IMR-90 (cell line): ENCODE data around the gene ANKRD52. TPM values are rescaled to one million over a fixed set of nuclear protein-coding genes. Genes with fewer than 3 reads are reported as not detected.

Source experiments
- ATAC-seq: fragments of 200-7000 bp; cut with Tn5 transposase; 2 replicates; pipeline ENCODE4 v1.9.1; 2020; ENCODE audit warnings: low read depth, mild to moderate bottlenecking, moderate library complexity
- BruUV-seq: library from RNA; stranded (reverse); fragments of 400-500 nt; replicated peaks from 2 replicates; lab custom pipeline; 2021; lab: Mats Ljungman, UMichigan
- CTCF ChIA-PET: fragments of 300-600 bp; formaldehyde crosslinking; extraction: SDS; loops from one replicate; lab custom pipeline; 2021; ENCODE audit warnings: antibody characterized with exemption; lab: Yijun Ruan, JAX
- POLR2A ChIA-PET: fragments of 300-600 bp; sonication (Branson Sonifier 250); formaldehyde crosslinking; loops from one replicate; lab custom pipeline; 2022; ENCODE audit warnings: antibody characterized with exemption; ENCODE audit not compliant: unreplicated experiment; lab: Charles Lee
- DNase-seq: peaks from one replicate; pipeline ENCODE4 v3.0.0; 2013
- H2AFZ ChIP-seq: replicated peaks from 2 replicates; pipeline ENCODE3; 2013; ENCODE audit warnings: low read length, mild to moderate bottlenecking; ENCODE audit not compliant: poor library complexity
- H2AK5ac ChIP-seq: 2 replicates; pipeline ENCODE4 v1.6.1; 2013; ENCODE audit warnings: low read depth, low read length, inconsistent platforms
- H2AK9ac ChIP-seq: replicated peaks from 2 replicates; pipeline ENCODE3; 2013; ENCODE audit warnings: mild to moderate bottlenecking, low read depth, low read length, moderate library complexity; ENCODE audit not compliant: poor library complexity
- H2BK120ac ChIP-seq: 2 replicates; pipeline ENCODE4 v1.6.1; 2013; ENCODE audit warnings: low read depth, low read length, inconsistent platforms
- H2BK15ac ChIP-seq: 3 replicates; pipeline ENCODE4 v1.6.1; 2013; ENCODE audit warnings: low read depth, low read length, inconsistent platforms
- H2BK20ac ChIP-seq: 2 replicates; pipeline ENCODE4 v1.6.1; 2013; ENCODE audit warnings: low read depth, mild to moderate bottlenecking, inconsistent platforms, low read length, moderate library complexity
- H2BK5ac ChIP-seq: 2 replicates; pipeline ENCODE4 v1.6.1; 2013; ENCODE audit warnings: mild to moderate bottlenecking, low read depth, low read length, inconsistent platforms; ENCODE audit not compliant: poor library complexity, severe bottlenecking
- H3K14ac ChIP-seq: replicated peaks from 2 replicates; pipeline ENCODE4 v1.6.1; 2013; ENCODE audit warnings: low read depth, low read length, inconsistent platforms
- H3K18ac ChIP-seq: 2 replicates; pipeline ENCODE4 v1.6.1; 2013; ENCODE audit warnings: low read depth, low read length, control low read depth
- H3K23ac ChIP-seq: 2 replicates; pipeline ENCODE4 v1.6.1; 2013; ENCODE audit warnings: low read depth, low read length, inconsistent platforms
- H3K27ac ChIP-seq: 2 replicates; pipeline ENCODE4 v1.5.1; 2013; ENCODE audit warnings: mild to moderate bottlenecking, control low read depth, low read length; ENCODE audit not compliant: insufficient read depth
- H3K27me3 ChIP-seq: 2 replicates; pipeline ENCODE4 v1.6.1; 2013; ENCODE audit warnings: low read length; ENCODE audit not compliant: control insufficient read depth, insufficient read depth
- H3K36me3 ChIP-seq: 2 replicates; pipeline ENCODE4 v1.6.1; 2013; ENCODE audit warnings: low read length, mixed read lengths; ENCODE audit not compliant: control insufficient read depth, insufficient read depth
- H3K4ac ChIP-seq: 2 replicates; pipeline ENCODE4 v1.6.1; 2013; ENCODE audit warnings: low read depth, low read length, inconsistent platforms
- H3K4me1 ChIP-seq: 2 replicates; pipeline ENCODE4 v1.6.1; 2013; ENCODE audit warnings: low read length, mixed read lengths; ENCODE audit not compliant: control insufficient read depth, insufficient read depth
- H3K4me2 ChIP-seq: 2 replicates; pipeline ENCODE4 v1.6.1; 2013; ENCODE audit warnings: low read depth, mild to moderate bottlenecking, control low read depth, low read length, moderate library complexity
- H3K4me3 ChIP-seq: 2 replicates; pipeline ENCODE4 v1.5.1; 2013; ENCODE audit warnings: low read depth, mild to moderate bottlenecking, control low read depth, low read length, moderate library complexity; ENCODE audit not compliant: insufficient read depth
- H3K56ac ChIP-seq: 2 replicates; pipeline ENCODE4 v1.6.1; 2013; ENCODE audit warnings: low read length, inconsistent platforms; ENCODE audit not compliant: insufficient read depth; ENCODE audit errors: extremely low read depth
- H3K79me1 ChIP-seq, 2 experiments: 2 replicates each; pipeline ENCODE4 v1.6.1; 2013; ENCODE audit warnings: low read length in 2 of 2, inconsistent platforms in 1 of 2, low read depth in 1 of 2
- H3K9ac ChIP-seq: 2 replicates; pipeline ENCODE4 v1.6.1; 2013; ENCODE audit warnings: low read depth, low read length, control low read depth
- H3K9me1 ChIP-seq: 2 replicates; pipeline ENCODE4 v1.6.1; 2013; ENCODE audit warnings: low read length, inconsistent platforms; ENCODE audit not compliant: insufficient read depth
- H3K9me3 ChIP-seq: 2 replicates; pipeline ENCODE4 v1.6.1; 2013; ENCODE audit warnings: low read length; ENCODE audit not compliant: control insufficient read depth, insufficient read depth
- H4K20me1 ChIP-seq: 2 replicates; pipeline ENCODE4 v1.6.1; 2013; ENCODE audit warnings: low read length, inconsistent platforms; ENCODE audit not compliant: insufficient read depth
- H4K5ac ChIP-seq: 2 replicates; pipeline ENCODE4 v1.6.1; 2013; ENCODE audit warnings: mild to moderate bottlenecking, low read depth, low read length, control low read depth
- H4K8ac ChIP-seq, 2 experiments: 2 replicates each; pipeline ENCODE4 v1.6.1; 2013; ENCODE audit warnings: low read depth in 2 of 2, low read length in 2 of 2, control low read depth in 1 of 2, inconsistent platforms in 1 of 2
- H4K91ac ChIP-seq: 2 replicates; pipeline ENCODE4 v1.6.1; 2013; ENCODE audit warnings: low read depth, low read length, inconsistent platforms; ENCODE audit not compliant: insufficient read depth
- BHLHE40 ChIP-seq: fragments of 150-350 bp; IDR thresholded peaks from 2 replicates; pipeline ENCODE4 v1.6.1; 2016; ENCODE audit warnings: mild to moderate bottlenecking, low read depth, low read length
- CTCF ChIP-seq: conservative IDR thresholded peaks from 2 replicates; pipeline ENCODE4 v1.5.1; 2012; ENCODE audit warnings: mild to moderate bottlenecking, low read depth, low read length, improper control_type of control experiment
- MAFK ChIP-seq: IDR thresholded peaks from 2 replicates; pipeline ENCODE4 v1.6.1; 2012; ENCODE audit warnings: low read depth, low read length, improper control_type of control experiment
- MAZ ChIP-seq: IDR thresholded peaks from 2 replicates; pipeline ENCODE4 v1.6.1; 2012; ENCODE audit warnings: low read depth, mild to moderate bottlenecking, low read length, improper control_type of control experiment, moderate library complexity, borderline replicate concordance
- MXI1 ChIP-seq: IDR thresholded peaks from 2 replicates; pipeline ENCODE4 v1.6.1; 2012; ENCODE audit warnings: low read depth, mild to moderate bottlenecking, low read length, moderate library complexity, borderline replicate concordance
- NFE2L2 ChIP-seq: fragments of 150-350 bp; IDR thresholded peaks from 2 replicates; pipeline ENCODE4 v1.6.1; 2016; ENCODE audit warnings: low read depth, mild to moderate bottlenecking, low read length
- POLR2A ChIP-seq: IDR thresholded peaks from 2 replicates; pipeline ENCODE4 v1.6.1; 2012; ENCODE audit warnings: mild to moderate bottlenecking, low read depth, low read length
- RAD21 ChIP-seq: IDR thresholded peaks from 2 replicates; pipeline ENCODE4 v1.6.1; 2012; ENCODE audit warnings: low read length, improper control_type of control experiment
- RCOR1 ChIP-seq: IDR thresholded peaks from 2 replicates; pipeline ENCODE4 v1.6.1; 2012; ENCODE audit warnings: mild to moderate bottlenecking, low read length, improper control_type of control experiment; ENCODE audit not compliant: insufficient replicate concordance
- RFX5 ChIP-seq: IDR thresholded peaks from 2 replicates; pipeline ENCODE4 v1.8.0; 2012; ENCODE audit warnings: low read depth, mild to moderate bottlenecking, low read length, moderate library complexity
- SMC3 ChIP-seq: fragments of 150-350 bp; IDR thresholded peaks from 2 replicates; pipeline ENCODE4 v1.6.1; 2016; ENCODE audit warnings: low read depth, mild to moderate bottlenecking, antibody characterized with exemption, low read length, moderate library complexity
- USF2 ChIP-seq: fragments of 150-350 bp; IDR thresholded peaks from 2 replicates; pipeline ENCODE4 v1.6.1; 2017; ENCODE audit warnings: mild to moderate bottlenecking, antibody characterized with exemption, low read length, low read depth
- WGBS, 2 experiments: methylation state at CpG; one replicate each; pipeline versions ENCODE4 v1.1.5 to v1.1.7; 2013; ENCODE audit warnings: missing lambda C conversion rate in 2 of 2; ENCODE audit not compliant: insufficient read length in 1 of 2; ENCODE audit errors: extremely low coverage in 2 of 2; 5-methylcytosine and 5-hydroxymethylcytosine counted together
- dilution Hi-C: fragments of 300-500 bp; cut with HindIII; formaldehyde crosslinking; loops from one replicate; pipeline ENCODE4 v1.14.3; 2018; ENCODE audit warnings: low sequenced_read_pairs; ENCODE audit not compliant: unreplicated experiment
- in situ Hi-C: fragments of 300-500 bp; cut with MboI; formaldehyde crosslinking; loops from 3 replicates; pipeline ENCODE4 v1.14.3; 2019; ENCODE audit warnings: low sequenced_read_pairs, inconsistent platforms, mixed read lengths
- intact Hi-C: fragments of 100-400 bp; cut with micrococcal nuclease; formaldehyde crosslinking; loops from 2 replicates; pipeline ENCODE4 v1.10.0; 2022
- polyA plus RNA-seq, 3 experiments: library from polyadenylated mRNA; depleted of rRNA; stranded (reverse); fragments of >200 nt; gene quantifications; 2 replicates each; pipeline ENCODE4 v1.2.3, GENCODE V29; 2012; ENCODE audit warnings: low replicate concordance in 1 of 3
- total RNA-seq: library from RNA; depleted of rRNA; stranded (reverse); fragments of >200 nt; gene quantifications from 2 replicates; pipeline ENCODE4 v1.2.3, GENCODE V29; 2012

ANKRD52 gene
- total and polyA plus RNA-seq, 2 of the 4 experiments (the other 2 are of a cell fraction): 15.4 to 35.9 TPM

GRCh38 chr12:56300644-56301464 lies 42.7 kb upstream of the ANKRD52 start (continued):
- TF ChIP-seq MAFK (no peak), RCOR1 (no peak)

GRCh38 chr12:56299853-56300643 lies 41.9 kb upstream of the ANKRD52 start, which contains the start of gene CS:
TSS of gene CS (minus strand) at chr12:56300330. CDS start at chr12:56300201, 129 bp downstream.
- intact Hi-C loops (no loop called here), in situ Hi-C loops (no loop called here), dilution Hi-C loops (no loop called here)
- no TSS peak for BruUV-seq
- Histone ChIP-seq H4K91ac (peak within 1 kb of the TSS; percentile 89), H3K36me3 (peaks cover 6% of the 10 kb centered on the region), H2AK9ac (peak within 1 kb of the TSS; percentile 95), H3K4me2 (peak within 1 kb of the TSS; percentile 86), H3K9me1 (peaks cover 11% of the 10 kb centered on the region), H2AK5ac (peak within 1 kb of the TSS; percentile 72), H3K9ac (peak within 1 kb of the TSS; percentile 91), H3K79me1 (peaks cover 17 to 60% of the 10 kb centered on the region in 2 experiments), H3K27ac (peak within 1 kb of the TSS; percentile 85), H3K4ac (peak within 1 kb of the TSS; percentile 92), H2BK120ac (peak within 1 kb of the TSS; percentile 38), H3K27me3 (no peaks in the 10 kb centered on the region), H4K20me1 (peaks cover 11% of the 10 kb centered on the region; the same call in 1 of the 2 replicates), H3K14ac (peak within 1 kb of the TSS; percentile 85), H2BK15ac (peak within 1 kb of the TSS; percentile 39; the same call in 1 of the 3 replicates), H2AFZ (peak within 1 kb of the TSS; percentile 88), H3K9me3 (no peaks in the 10 kb centered on the region), H3K18ac (peak within 1 kb of the TSS; percentile 36; the same call in 1 of the 2 replicates), H3K4me1 (peaks cover 9% of the 10 kb centered on the region; the same call in 1 of the 2 replicates), H3K4me3 (peak within 1 kb of the TSS; percentile 85), H3K23ac (peak within 1 kb of the TSS; percentile 82), H2BK5ac (peak within 1 kb of the TSS; percentile 68), H4K8ac (peak within 1 kb of the TSS; percentile 95 to 98), H3K56ac (peak within 1 kb of the TSS; percentile 84), H4K5ac (peak within 1 kb of the TSS; percentile 80), H2BK20ac (no peak within 1 kb of the TSS)
- WGBS, 2 experiments: 0% methylated on average over 26 of the region's 63 CpGs; no CpG with 5 or more reads in 1 of the 2 experiments
- ATAC-seq: peak; percentile 99
- TF ChIP-seq MXI1 (peak; percentile 94), RFX5 (no peak), CTCF (no peak), RCOR1 (no peak), BHLHE40 (peak; percentile 55), USF2 (no peak), SMC3 (no peak), POLR2A (peak; percentile 47), MAZ (no peak), NFE2L2 (no peak), RAD21 (no peak)
- POLR2A ChIA-PET: no interaction called here
- peak; percentile 95 for DNase-seq
- CTCF ChIA-PET: no interaction called here
